Activated gamma-delta T cell (primary cell): ENCODE results near the gene REPIN1.
"Not testable (repeated sequence)": the region's sequence is repeated elsewhere in the genome, so short reads cannot be mapped to it uniquely, and the experiment has no call there.

ENCODE experiments used
- DNase-seq: peaks from one replicate; lab custom pipeline; 2025; lab: John Stamatoyannopoulos, UW

Gene REPIN1

DNA sequence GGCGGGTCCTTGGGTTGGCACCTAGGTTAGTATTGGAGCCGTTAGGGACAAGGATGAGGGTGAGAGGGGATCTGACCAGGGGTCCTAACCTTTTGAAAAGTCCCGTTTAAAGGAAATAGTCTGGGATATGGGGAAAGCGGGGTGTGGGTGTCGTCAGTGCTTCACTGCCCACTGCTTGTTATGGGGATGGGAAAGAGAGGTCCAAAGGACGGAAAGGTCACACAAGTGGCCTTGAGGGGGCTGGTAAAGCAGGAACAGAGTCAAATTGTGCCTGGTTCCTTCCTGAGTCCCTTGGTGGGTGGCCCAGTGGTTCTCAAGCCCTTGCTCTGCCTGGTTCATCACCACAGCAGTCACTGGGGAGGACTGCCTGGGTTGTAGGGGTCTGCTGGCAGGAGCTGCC is 7.9 kb downstream of the REPIN1 start:
- DNase-seq: no peak

GRCh38 chr7:150377196-150377595 is 8.6 kb downstream of the REPIN1 start:
- no peak for DNase-seq

GRCh38 chr7:150377635-150378034 is 9.0 kb downstream of the REPIN1 start:
- no peak for DNase-seq

GRCh38 chr7:150378115-150378852 is 9.7 kb downstream of the REPIN1 start:
- DNase-seq: no peak

DNA sequence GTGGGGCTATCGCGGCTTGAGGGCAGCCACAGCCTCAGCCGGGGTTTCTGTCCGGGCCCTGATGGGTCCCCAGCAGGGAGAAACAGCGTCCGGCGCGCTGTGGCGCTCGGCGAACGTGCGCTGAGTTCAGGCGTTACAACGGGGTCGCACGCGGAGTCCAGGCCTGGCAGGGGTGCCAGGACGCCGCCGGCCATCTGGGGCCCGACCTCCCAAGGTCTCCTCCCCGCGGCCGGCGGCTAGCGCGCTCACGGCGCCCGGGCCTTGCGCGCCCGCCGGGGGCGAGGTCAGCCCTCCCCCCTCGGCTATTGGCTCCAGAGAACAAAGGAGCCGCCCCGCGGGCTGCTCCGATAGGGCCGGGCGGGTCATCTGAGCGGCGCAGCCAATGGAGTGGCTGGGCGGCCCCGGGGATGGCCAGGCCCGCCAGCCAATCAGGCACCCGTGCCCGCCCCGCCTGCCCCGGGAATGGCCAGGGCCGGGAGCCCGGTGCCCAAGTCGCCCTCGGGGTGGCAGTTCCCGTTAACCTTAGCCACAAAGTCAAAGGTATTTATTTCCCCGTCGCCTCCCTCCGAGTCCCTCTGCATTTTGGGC is 10.3 kb downstream of the REPIN1 start, which contains the start of gene ZNF775:
Gene ZNF775, plus strand, starts transcription at position 478 of the 588 bp plus-strand sequence. CDS start 9,141 bp downstream, outside the sequence.
- DNase-seq: peak; percentile 95

- no peak for DNase-seq
Observed at GRCh38 chr7:150379441-150380379, 11.1 kb downstream of the REPIN1 start.

- DNase-seq: no peak
Observed at GRCh38 chr7:150380463-150380862, 11.8 kb downstream of the REPIN1 start.

GRCh38 chr7:150381096-150381495 is 12.5 kb downstream of the REPIN1 start:
- DNase-seq: no peak

DNA sequence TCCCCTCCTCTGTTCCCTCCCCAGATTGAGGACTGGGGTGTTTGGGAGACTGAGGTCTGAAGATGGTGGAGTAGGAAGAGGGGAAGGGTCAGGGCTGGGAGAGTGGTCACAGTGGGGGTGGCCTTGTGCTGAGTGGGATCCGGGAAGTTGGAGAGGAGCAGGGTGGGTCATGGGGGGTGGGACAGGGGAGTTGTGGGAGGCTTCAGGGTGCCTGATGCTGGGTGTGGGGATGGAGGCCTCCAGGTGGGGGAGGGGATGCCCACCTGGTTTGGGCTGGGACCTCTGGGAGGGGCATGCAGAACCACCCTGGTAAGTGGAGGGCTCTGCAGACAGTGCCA is 13.1 kb downstream of the REPIN1 start:
- DNase-seq: no peak

DNA sequence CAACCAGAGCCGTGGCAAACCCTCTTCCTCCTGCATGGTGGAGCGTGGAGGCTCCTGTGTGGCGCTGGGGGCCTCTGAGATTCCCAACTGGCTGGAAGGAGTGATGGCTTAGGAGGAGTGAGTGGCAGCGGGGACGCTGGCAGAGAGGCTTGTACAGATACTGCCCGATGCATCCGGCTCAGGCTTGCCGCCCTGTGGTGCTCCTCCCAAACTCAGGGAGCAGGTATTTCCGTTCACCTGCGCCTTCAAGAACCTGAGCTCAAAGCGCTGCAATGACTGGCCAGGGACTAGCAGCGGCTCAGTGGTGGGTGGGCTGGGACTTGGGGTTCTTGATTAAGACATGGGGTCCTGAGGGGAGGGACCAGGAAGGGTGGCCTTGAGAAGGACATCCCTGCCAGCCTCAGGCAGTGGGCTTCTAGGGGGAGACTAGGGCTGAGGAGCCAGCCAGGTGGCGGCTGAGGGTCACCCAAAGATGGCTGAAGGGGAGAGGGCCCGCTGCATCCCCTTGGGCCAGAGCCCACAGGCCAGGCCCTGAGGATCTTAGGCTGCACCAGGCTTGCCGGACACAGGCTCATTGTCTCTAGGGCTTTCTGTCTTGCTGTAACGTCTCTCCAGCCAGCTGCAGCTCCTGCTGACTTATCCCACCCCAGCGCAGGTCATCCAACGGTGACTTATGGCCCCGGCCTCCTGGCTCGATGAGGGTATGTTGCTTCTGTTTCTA is 13.7 kb downstream of the REPIN1 start:
- no peak for DNase-seq

DNA sequence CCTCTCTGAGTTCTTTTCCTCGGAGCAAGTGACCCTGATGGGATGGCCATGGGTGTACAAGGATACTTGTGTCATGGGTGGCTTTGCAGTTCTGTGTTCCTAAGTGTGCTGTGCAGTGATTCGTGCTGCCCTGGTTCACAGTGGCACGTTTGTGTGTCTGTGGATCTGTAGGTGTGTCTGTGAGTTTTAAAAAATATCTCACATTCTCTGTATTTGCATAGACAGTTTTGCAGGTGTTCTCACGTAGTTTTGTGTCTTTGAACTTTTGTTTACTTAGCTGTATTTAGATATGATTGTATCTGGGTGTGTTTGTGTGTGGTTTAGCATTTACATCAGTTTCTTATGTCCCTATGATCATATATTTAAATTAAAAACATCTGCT is 14.2 kb downstream of the REPIN1 start:
- DNase-seq: no peak

DNA sequence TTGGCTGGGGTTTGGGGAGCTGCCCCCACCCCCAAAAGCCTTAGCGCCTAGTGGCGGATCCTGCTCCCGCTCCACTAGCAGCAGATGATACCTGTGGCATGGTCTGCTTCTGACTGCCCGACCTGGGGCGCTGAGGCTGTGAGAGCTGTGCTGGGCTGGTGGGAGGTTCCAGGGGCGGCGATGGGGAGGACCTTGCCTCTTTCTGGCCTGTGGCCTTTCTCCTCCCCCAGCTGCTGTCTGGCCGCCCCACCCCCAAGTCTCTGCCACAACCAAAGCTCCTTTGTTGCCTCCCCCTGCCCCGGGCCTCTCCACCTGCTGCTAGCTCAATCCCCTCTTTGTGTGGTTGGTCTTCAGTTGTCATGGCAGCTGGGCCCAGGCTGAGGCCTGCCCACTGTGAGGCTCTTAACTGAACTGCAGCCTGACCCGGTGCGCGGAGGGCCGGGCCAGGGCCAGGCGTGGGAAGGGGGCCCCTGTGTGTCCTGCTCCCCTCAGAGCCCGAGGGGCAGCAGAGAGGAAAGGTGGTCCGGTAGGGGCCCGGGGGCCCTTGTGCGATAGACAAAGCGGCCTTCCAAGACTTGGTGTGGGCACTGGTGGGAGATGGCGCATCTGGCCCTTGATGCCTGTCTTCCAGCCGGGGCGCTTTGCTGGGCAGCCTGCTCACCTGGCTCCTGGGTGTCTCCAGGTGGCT is 15.2 kb downstream of the REPIN1 start:
- DNase-seq: no peak

DNA sequence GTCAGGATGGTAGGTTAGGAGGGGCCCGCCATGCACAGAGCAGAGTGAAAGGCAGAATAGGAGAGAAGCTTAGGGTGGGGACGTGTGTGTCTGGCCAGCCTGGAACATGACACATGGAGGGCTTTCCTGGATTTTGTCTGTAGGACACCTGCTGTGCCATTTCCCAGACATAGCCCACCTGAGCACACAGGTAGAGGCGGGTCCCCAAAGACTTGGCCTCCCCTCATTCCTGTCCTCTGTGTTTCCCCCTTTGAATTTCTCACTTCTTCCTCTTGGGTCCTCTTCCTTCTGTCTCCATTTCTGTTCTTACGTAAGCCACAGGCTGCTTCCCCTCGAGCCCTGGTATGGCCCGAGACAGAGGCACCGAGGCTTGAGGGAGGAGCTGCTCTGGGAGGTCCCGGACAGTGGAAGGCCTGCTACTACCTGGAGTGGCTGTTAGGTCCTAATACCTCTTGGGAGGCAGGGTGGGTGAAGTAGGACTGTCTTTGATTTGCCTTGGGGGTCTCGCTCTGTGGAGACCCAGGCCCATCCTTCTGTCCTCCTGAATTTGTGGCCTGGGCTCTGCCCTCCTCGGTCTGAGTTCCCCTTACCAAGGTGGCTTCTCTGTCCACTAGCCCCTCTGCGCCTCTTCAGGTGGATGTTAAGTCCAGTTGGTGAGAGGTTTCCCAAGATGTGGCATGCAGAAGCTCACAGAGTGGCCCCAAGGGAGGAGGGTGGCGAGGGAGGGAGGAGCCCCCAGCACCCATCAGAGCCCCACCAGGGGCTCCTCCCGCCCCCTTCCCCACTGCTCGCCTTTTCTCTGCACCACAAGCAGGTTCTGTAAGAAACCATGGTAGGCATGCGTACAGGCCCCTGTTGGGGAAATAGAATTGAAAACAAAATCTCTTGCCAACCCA is 16.0 kb downstream of the REPIN1 start:
- no peak for DNase-seq

- DNase-seq: no peak
Observed at GRCh38 chr7:150385302-150385723, 16.7 kb downstream of the REPIN1 start.

GRCh38 chr7:150385884-150386283 is 17.3 kb downstream of the REPIN1 start:
- DNase-seq: not testable (repeated sequence)

GRCh38 chr7:150388306-150388705 is 19.7 kb downstream of the REPIN1 start:
- no peak for DNase-seq

DNA sequence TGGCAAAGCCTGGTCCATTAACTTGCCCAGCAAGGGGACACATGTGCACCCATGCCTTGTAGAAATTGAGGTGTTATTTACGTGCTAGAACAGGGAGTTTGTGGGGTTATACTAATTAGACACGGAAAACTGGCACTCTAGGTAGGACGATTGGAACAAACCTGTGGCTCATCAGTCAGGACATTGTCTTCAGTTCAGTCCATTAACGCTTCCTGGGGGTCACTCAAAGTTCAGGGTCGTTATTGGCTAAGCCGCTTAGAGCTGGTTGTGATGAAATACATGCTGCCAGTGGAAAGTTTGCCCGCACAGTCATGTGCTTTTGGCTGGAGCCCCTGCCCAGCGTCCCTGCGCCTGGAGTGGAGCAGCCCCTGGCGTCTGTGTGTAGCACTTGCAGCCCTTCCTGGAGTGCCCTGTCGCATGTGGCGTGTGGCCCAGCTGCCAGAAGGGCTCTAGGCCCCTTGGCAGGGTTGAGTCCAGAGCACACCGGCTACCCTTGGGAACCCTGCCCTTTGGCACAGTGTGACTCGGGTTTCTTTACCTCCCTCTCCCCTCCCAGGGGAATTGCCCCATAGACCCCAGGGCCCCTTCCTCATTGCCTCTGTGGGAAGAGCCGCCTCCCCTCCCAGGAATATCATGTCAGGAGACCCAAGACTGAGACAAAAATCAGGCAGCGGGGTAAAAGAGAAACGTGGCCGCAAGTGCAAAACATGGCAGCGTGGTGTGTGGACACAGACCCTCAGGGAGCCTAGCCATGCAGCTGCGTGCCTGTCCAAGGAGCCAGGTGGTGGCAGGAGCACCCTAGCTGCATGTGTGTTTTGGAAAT is 20.3 kb downstream of the REPIN1 start:
- DNase-seq: no peak

DNA sequence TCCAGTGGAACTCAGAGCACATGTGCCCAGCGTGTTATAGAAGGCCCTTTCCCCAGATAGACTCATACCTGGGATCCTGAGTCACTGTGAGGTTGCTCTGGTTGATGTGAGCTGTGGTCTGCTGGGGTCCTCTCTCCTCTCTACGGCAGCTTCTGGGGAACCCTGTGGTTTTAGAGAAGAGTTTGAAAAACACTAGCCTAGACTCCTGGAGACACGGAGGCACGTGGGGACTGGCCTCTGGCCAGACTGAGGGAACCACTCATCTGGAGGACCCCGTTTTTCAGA is 20.9 kb downstream of the REPIN1 start:
- no peak for DNase-seq

DNA sequence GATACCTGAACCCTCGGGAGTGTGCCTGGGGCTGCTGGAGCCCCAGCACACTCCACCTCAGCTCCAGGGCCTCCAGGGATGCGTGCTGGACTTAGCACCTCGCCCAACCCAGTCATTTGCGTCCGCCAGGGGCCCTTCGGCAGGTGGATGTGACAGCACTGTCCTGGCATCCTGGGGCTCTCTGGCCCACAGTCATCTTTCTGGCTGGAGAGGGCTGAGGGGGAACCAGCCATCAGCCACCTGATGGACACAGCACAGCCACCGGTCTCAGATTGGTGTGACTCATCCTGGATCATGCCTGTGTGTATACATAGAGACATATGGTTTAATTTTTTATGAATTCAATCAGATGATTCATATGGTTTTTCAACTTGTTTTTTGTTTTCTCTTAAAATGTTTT is 21.6 kb downstream of the REPIN1 start:
- no peak for DNase-seq

- DNase-seq: no peak
Observed at GRCh38 chr7:150393325-150393724, 24.7 kb downstream of the REPIN1 start.
